Subcutaneous preadipocyte (primary cell): ENCODE measurements around the gene PLEKHB1. TPM values are rescaled to one million over a fixed set of nuclear protein-coding genes. Genes with fewer than 3 reads are reported as not detected.

Experiments used
- total RNA-seq: library from RNA; depleted of rRNA; stranded (reverse); fragments of >200 nt; gene quantifications from 2 replicates; pipeline ENCODE4 v1.2.3, GENCODE V29; 2012

The PLEKHB1 gene
- total RNA-seq = under 0.01 TPM in 1 of 2 replicates, not detected in the other

GRCh38 chr11:73645972-73646631 is at the start of gene PLEKHB1:
Gene PLEKHB1, plus strand, starts transcription at chr11:73646581. Its CDS starts 28 bp downstream, at chr11:73646609.

GRCh38 chr11:73597956-73598718 is 48.2 kb upstream of the PLEKHB1 start, which contains the start of gene FAM168A:
Gene FAM168A, minus strand, starts transcription at chr11:73598112. Its CDS starts 129,638 bp downstream, at chr11:73468474.

Other genes with a start within 250 kb of the PLEKHB1 start
- gene FAM168A, start 48.5 kb upstream of the PLEKHB1 start, total RNA-seq = 20.2 and 21.9 TPM in 2 replicates
- gene RAB6A, start 114.5 kb downstream of the PLEKHB1 start, total RNA-seq = 82.7 and 111 TPM in 2 replicates
- gene MRPL48, start 141.3 kb downstream of the PLEKHB1 start, total RNA-seq = 14.7 and 19.0 TPM in 2 replicates
- gene COA4, start 230.3 kb downstream of the PLEKHB1 start, total RNA-seq = 77.4 and 100 TPM in 2 replicates
- 9.0 and 12.5 TPM in 2 replicates for gene PAAF1, start 230.4 kb downstream of the PLEKHB1 start, total RNA-seq